Neural cell (in vitro differentiated cells): ENCODE results near the gene FRMD4B. TPM values are rescaled to one million over a fixed set of nuclear protein-coding genes. Genes with fewer than 3 reads are reported as not detected.

ENCODE experiments used
- H2AFZ ChIP-seq: fragments of 200-600, 300-800 bp; sonication (generic), shearing (Covaris generic); 2 replicates; pipeline ENCODE4 v1.6.0; 2014; ENCODE audit warnings: low read depth, mild to moderate bottlenecking, antibody characterized with exemption, low read length, moderate library complexity
- H3F3A ChIP-seq: fragments of 200-600 bp; shearing (Covaris generic); 2 replicates; pipeline ENCODE4 v1.6.1; 2016; ENCODE audit warnings: mild to moderate bottlenecking, moderate library complexity, mixed read lengths, antibody characterized with exemption, low read length; ENCODE audit not compliant: insufficient read depth, poor library complexity, severe bottlenecking
- H3K27ac ChIP-seq: fragments of 200-600, 300-800 bp; sonication (generic), shearing (Covaris generic); 2 replicates; pipeline ENCODE4 v1.5.1; 2014; ENCODE audit warnings: mild to moderate bottlenecking, low read length, moderate library complexity
- H3K27me3 ChIP-seq: fragments of 300-800, 200-600 bp; sonication (generic), shearing (Covaris generic); 2 replicates; pipeline ENCODE4 v1.6.0; 2014; ENCODE audit warnings: mild to moderate bottlenecking, low read depth, low read length, moderate library complexity; ENCODE audit not compliant: insufficient read depth
- H3K36me3 ChIP-seq: fragments of 300-800, 200-600 bp; sonication (generic), shearing (Covaris generic); 2 replicates; pipeline ENCODE4 v1.5.1; 2014; ENCODE audit warnings: mild to moderate bottlenecking, antibody characterized with exemption, low read length, moderate library complexity; ENCODE audit not compliant: insufficient read depth
- H3K4me2 ChIP-seq: fragments of 300-800, 200-600 bp; sonication (generic), shearing (Covaris generic); 2 replicates; pipeline ENCODE4 v1.6.0; 2014; ENCODE audit warnings: mild to moderate bottlenecking, low read length
- H3K4me3 ChIP-seq: fragments of 300-800, 200-600 bp; sonication (generic), shearing (Covaris generic); 2 replicates; pipeline ENCODE4 v1.5.1; 2014; ENCODE audit warnings: mild to moderate bottlenecking, low read length, moderate library complexity
- H3K79me2 ChIP-seq: fragments of 200-600 bp; shearing (Covaris generic); replicated peaks from 2 replicates; pipeline ENCODE4 v1.6.0; 2014; ENCODE audit warnings: mild to moderate bottlenecking, low read length, moderate library complexity; ENCODE audit not compliant: insufficient read depth
- H3K9ac ChIP-seq: fragments of 300-800, 200-600 bp; sonication (generic), shearing (Covaris generic); 2 replicates; pipeline ENCODE4 v1.6.1; 2016; ENCODE audit warnings: mild to moderate bottlenecking, low read length, mixed read lengths
- H3K9me2 ChIP-seq: fragments of 200-600 bp; shearing (Covaris generic); 2 replicates; pipeline ENCODE4 v1.6.1; 2016; ENCODE audit warnings: mild to moderate bottlenecking, low read length, mixed read lengths; ENCODE audit not compliant: insufficient read depth
- H3K9me3 ChIP-seq: fragments of 200-600, 300-800 bp; sonication (generic), shearing (Covaris generic); 2 replicates; pipeline ENCODE4 v1.6.1; 2016; ENCODE audit warnings: mild to moderate bottlenecking, mixed run types, low read length, moderate library complexity, mixed read lengths
- H4K20me1 ChIP-seq: fragments of 200-600 bp; shearing (Covaris generic); 2 replicates; pipeline ENCODE4 v1.6.1; 2016; ENCODE audit warnings: mild to moderate bottlenecking, mixed run types; ENCODE audit not compliant: insufficient read depth
- CTCF ChIP-seq: fragments of 450-650 bp; IDR thresholded peaks from 2 replicates; pipeline ENCODE4 v1.5.1; 2014; ENCODE audit warnings: antibody characterized with exemption, mild to moderate bottlenecking, moderate library complexity; ENCODE audit not compliant: poor library complexity, severe bottlenecking
- EP300 ChIP-seq: fragments of 450-650 bp; conservative IDR thresholded peaks from 2 replicates; pipeline ENCODE4 v1.6.1; 2014; ENCODE audit warnings: antibody characterized with exemption, mild to moderate bottlenecking, moderate library complexity; ENCODE audit not compliant: poor library complexity, severe bottlenecking
- EZH2 ChIP-seq: fragments of 200-600, 300-800 bp; shearing (Covaris generic), sonication (generic); IDR thresholded peaks from 2 replicates; pipeline ENCODE4 v1.6.1; 2014; ENCODE audit warnings: antibody characterized with exemption, low read length, borderline replicate concordance, mild to moderate bottlenecking; ENCODE audit not compliant: insufficient read depth, poor library complexity, severe bottlenecking
- MXI1 ChIP-seq: fragments of 450-650 bp; conservative IDR thresholded peaks from 2 replicates; pipeline ENCODE4 v1.6.1; 2014; ENCODE audit warnings: antibody characterized with exemption, mild to moderate bottlenecking; ENCODE audit not compliant: poor library complexity, severe bottlenecking
- POLR2AphosphoS5 ChIP-seq: IDR thresholded peaks from 2 replicates; pipeline ENCODE4 v1.6.1; 2012
- RAD21 ChIP-seq: fragments of 450-650 bp; conservative IDR thresholded peaks from 2 replicates; pipeline ENCODE4 v1.6.1; 2014; ENCODE audit warnings: antibody characterized with exemption, mild to moderate bottlenecking, moderate library complexity
- REST ChIP-seq: IDR thresholded peaks from 2 replicates; pipeline ENCODE4 v1.6.1; 2012; ENCODE audit warnings: borderline replicate concordance
- SMC3 ChIP-seq: fragments of 450-650 bp; conservative IDR thresholded peaks from 2 replicates; pipeline ENCODE4 v1.6.1; 2014; ENCODE audit warnings: antibody characterized with exemption, mild to moderate bottlenecking, moderate library complexity; ENCODE audit not compliant: poor library complexity
- TAF1 ChIP-seq: IDR thresholded peaks from 2 replicates; pipeline ENCODE4 v1.6.1; 2012; ENCODE audit warnings: low read depth
- polyA plus RNA-seq: library from polyadenylated mRNA; depleted of rRNA; stranded (reverse); fragments of >200 nt; gene quantifications from 2 replicates; pipeline ENCODE4 v1.2.3, GENCODE V29; 2014

FRMD4B gene
- polyA plus RNA-seq, 1 donor from 2014 or later = 6.2 TPM

DNA sequence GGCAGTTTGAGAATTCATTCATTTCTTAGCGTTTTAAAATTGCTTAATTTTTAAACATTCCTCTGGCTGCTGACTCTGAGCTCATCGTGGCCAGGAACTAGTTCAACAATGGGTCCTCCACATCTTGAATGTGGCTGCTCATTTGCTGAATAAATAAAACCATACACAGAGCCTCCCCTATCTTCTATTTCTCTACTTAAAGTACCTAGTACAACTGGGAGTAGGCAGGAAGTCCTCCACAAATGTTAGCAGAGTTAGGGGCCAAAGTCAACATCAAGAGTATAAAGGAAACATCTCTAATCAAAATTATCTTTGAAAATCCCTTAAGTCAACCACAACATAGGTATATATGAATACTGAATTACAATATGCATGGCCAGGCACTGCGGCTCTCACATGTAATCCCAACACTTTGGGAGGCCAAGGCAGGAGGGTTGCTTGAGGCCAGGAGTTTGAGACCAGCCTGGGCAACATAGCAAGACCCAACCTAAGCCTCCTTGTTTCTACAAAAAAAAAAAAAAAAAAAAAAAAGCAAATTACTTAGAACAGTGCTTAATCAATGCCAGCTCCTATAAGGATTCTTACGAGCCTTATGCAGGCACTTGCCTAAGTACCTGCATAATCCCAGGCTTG lies 206.0 kb downstream of the FRMD4B start:
- Histone ChIP-seq H3K9ac (no peak overlapping the region), H3K27ac (no peak overlapping the region), H2AFZ (no peak overlapping the region), H3K9me3 (no peaks in the 10 kb centered on the region), H4K20me1 (no peaks in the 10 kb centered on the region), H3K4me3 (no peak overlapping the region), H3F3A (no peaks in the 10 kb centered on the region), H3K4me2 (no peak overlapping the region), H3K9me2 (no peaks in the 10 kb centered on the region), H3K79me2 (no peaks in the 10 kb centered on the region), H3K27me3 (no peaks in the 10 kb centered on the region), H3K36me3 (no peaks in the 10 kb centered on the region)
- TF ChIP-seq TAF1 (no peak), EP300 (no peak), CTCF (no peak), SMC3 (no peak), MXI1 (no peak)

- H3K9ac ChIP-seq = no peak overlapping the region
- TF ChIP-seq RAD21 (no peak), TAF1 (no peak), REST (no peak), EZH2 (no peak), POLR2AphosphoS5 (no peak)
- no peaks in the 10 kb centered on the region for H3K36me3 ChIP-seq
- no peak overlapping the region for H3K27ac ChIP-seq
- no peak overlapping the region for H2AFZ ChIP-seq
- H4K20me1 ChIP-seq = no peaks in the 10 kb centered on the region
- H3K27me3 ChIP-seq = no peaks in the 10 kb centered on the region
- H3K4me3 ChIP-seq = no peak overlapping the region
- no peaks in the 10 kb centered on the region for H3K9me3 ChIP-seq
- H3K79me2 ChIP-seq = no peaks in the 10 kb centered on the region
- no peaks in the 10 kb centered on the region for H3F3A ChIP-seq
- no peaks in the 10 kb centered on the region for H3K9me2 ChIP-seq
- no peak overlapping the region for H3K4me2 ChIP-seq
These were observed 206.8 kb downstream of the FRMD4B start for GRCh38 chr3:69178838-69179739.
